HCT116 (cell line): ENCODE data around the gene RNASEH2A.

Experiments
- CBX3 ChIP-seq: IDR thresholded peaks from 2 replicates; pipeline ENCODE4 v1.6.1; 2012; ENCODE audit warnings: low read depth
- EZH2phosphoT487 ChIP-seq: fragments of 200-600 bp; IDR thresholded peaks from 2 replicates; pipeline ENCODE4 v1.6.1; 2018; ENCODE audit warnings: antibody characterized with exemption, borderline replicate concordance
- POLR2A ChIP-seq: IDR thresholded peaks from 2 replicates; pipeline ENCODE4 v1.7.0; 2011; ENCODE audit warnings: borderline replicate concordance; ENCODE audit not compliant: insufficient read depth, insufficient read length; ENCODE audit errors: extremely low read depth
- POLR2AphosphoS5 ChIP-seq: IDR thresholded peaks from 2 replicates; pipeline ENCODE4 v1.6.1; 2011; ENCODE audit warnings: mild to moderate bottlenecking, low read depth, low read length, moderate library complexity
- RAD21 ChIP-seq: IDR thresholded peaks from 2 replicates; pipeline ENCODE4 v1.6.1; 2012; ENCODE audit warnings: low read depth, mild to moderate bottlenecking
- TF ChIP-seq, protein P1 (sequence below), 3 experiments: fragments of 200-600 bp in 1 of 3; sonication (generic) in 1 of 3; IDR thresholded peaks in 2 of 3; conservative IDR thresholded peaks in 1 of 3; 2 replicates each; pipeline ENCODE4 v1.5.1; 2012 to 2017; ENCODE audit warnings: low read depth in 2 of 3, low read length in 2 of 3, antibody characterized with exemption in 1 of 3, borderline replicate concordance in 1 of 3, control low read depth in 1 of 3, mild to moderate bottlenecking in 1 of 3, mixed read lengths in 1 of 3, mixed run types in 1 of 3, moderate library complexity in 1 of 3; ENCODE audit not compliant: insufficient read depth in 1 of 3
- TF ChIP-seq, protein P2 (sequence below): IDR thresholded peaks from 2 replicates; pipeline ENCODE4 v1.6.1; 2011; ENCODE audit warnings: mild to moderate bottlenecking, low read length, moderate library complexity; ENCODE audit not compliant: insufficient replicate concordance; ENCODE audit errors: extremely low read depth

DNA sequence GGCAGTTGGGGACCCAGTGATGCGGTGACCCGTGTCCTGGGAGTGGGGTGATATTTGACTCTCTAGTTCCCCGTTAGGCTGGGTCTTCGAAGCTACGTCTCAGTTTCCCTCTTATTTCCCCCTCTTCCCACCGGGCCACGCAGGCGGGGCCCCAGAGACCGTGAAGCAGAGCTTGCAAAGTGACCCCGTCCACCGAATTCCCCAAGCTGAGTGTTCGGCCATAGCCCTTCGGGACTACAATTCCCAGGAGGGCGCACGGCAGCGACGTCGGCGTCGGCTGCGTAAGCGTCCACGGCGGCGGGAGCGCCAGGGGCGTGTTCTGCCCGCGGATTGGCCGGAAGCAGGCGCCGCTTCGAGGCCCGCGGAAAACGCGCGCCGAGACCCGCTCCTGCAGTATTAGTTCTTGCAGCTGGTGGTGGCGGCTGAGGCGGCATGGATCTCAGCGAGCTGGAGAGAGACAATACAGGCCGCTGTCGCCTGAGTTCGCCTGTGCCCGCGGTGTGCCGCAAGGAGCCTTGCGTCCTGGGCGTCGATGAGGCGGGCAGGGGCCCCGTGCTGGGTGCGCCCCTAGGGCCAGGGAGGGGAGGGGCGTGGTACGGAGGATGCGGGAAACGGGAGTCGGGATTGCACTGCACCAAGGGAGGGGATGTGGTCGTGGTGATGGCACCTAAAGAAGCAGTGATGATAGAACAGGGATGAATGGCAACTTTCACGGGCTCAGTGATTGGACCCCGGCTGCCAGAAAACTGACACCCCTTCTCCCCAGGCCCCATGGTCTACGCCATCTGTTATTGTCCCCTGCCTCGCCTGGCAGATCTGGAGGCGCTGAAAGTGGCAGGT lies at the start of gene RNASEH2A:
- TF ChIP-seq POLR2A (peak; percentile 83), POLR2AphosphoS5 (peak; percentile 85), EZH2phosphoT487 (no peak), RAD21 (no peak), CBX3 (peak; percentile 59; the same call in 1 of the 2 replicates)
- TF ChIP-seq, protein P1, sequence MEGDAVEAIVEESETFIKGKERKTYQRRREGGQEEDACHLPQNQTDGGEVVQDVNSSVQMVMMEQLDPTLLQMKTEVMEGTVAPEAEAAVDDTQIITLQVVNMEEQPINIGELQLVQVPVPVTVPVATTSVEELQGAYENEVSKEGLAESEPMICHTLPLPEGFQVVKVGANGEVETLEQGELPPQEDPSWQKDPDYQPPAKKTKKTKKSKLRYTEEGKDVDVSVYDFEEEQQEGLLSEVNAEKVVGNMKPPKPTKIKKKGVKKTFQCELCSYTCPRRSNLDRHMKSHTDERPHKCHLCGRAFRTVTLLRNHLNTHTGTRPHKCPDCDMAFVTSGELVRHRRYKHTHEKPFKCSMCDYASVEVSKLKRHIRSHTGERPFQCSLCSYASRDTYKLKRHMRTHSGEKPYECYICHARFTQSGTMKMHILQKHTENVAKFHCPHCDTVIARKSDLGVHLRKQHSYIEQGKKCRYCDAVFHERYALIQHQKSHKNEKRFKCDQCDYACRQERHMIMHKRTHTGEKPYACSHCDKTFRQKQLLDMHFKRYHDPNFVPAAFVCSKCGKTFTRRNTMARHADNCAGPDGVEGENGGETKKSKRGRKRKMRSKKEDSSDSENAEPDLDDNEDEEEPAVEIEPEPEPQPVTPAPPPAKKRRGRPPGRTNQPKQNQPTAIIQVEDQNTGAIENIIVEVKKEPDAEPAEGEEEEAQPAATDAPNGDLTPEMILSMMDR (IDR thresholded peaks at IDR 0.05 in 2 of 3, conservative IDR thresholded peaks at IDR 0.05 in 1 of 3; ENCODE audit: borderline replicate concordance in 1 of 3, insufficient read depth in 1 of 3, low read depth in 2 of 3, low read length in 2 of 3), result no peak
- TF ChIP-seq, protein P2, sequence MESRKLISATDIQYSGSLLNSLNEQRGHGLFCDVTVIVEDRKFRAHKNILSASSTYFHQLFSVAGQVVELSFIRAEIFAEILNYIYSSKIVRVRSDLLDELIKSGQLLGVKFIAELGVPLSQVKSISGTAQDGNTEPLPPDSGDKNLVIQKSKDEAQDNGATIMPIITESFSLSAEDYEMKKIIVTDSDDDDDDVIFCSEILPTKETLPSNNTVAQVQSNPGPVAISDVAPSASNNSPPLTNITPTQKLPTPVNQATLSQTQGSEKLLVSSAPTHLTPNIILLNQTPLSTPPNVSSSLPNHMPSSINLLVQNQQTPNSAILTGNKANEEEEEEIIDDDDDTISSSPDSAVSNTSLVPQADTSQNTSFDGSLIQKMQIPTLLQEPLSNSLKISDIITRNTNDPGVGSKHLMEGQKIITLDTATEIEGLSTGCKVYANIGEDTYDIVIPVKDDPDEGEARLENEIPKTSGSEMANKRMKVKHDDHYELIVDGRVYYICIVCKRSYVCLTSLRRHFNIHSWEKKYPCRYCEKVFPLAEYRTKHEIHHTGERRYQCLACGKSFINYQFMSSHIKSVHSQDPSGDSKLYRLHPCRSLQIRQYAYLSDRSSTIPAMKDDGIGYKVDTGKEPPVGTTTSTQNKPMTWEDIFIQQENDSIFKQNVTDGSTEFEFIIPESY, result no peak
